Neural cell (in vitro differentiated cells): Measurements from ENCODE around the gene BTAF1. TPM values are rescaled to one million over a fixed set of nuclear protein-coding genes. Genes with fewer than 3 reads are reported as not detected.

Experiments used
- H2AFZ ChIP-seq: fragments of 200-600, 300-800 bp; sonication (generic), shearing (Covaris generic); 2 replicates; pipeline ENCODE4 v1.6.0; 2014; ENCODE audit warnings: low read depth, mild to moderate bottlenecking, antibody characterized with exemption, low read length, moderate library complexity
- H3F3A ChIP-seq: fragments of 200-600 bp; shearing (Covaris generic); 2 replicates; pipeline ENCODE4 v1.6.1; 2016; ENCODE audit warnings: mild to moderate bottlenecking, moderate library complexity, mixed read lengths, antibody characterized with exemption, low read length; ENCODE audit not compliant: insufficient read depth, poor library complexity, severe bottlenecking
- H3K27ac ChIP-seq: fragments of 200-600, 300-800 bp; sonication (generic), shearing (Covaris generic); 2 replicates; pipeline ENCODE4 v1.5.1; 2014; ENCODE audit warnings: mild to moderate bottlenecking, low read length, moderate library complexity
- H3K27me3 ChIP-seq: fragments of 300-800, 200-600 bp; sonication (generic), shearing (Covaris generic); 2 replicates; pipeline ENCODE4 v1.6.0; 2014; ENCODE audit warnings: mild to moderate bottlenecking, low read depth, low read length, moderate library complexity; ENCODE audit not compliant: insufficient read depth
- H3K36me3 ChIP-seq: fragments of 300-800, 200-600 bp; sonication (generic), shearing (Covaris generic); 2 replicates; pipeline ENCODE4 v1.5.1; 2014; ENCODE audit warnings: mild to moderate bottlenecking, antibody characterized with exemption, low read length, moderate library complexity; ENCODE audit not compliant: insufficient read depth
- H3K4me2 ChIP-seq: fragments of 300-800, 200-600 bp; sonication (generic), shearing (Covaris generic); 2 replicates; pipeline ENCODE4 v1.6.0; 2014; ENCODE audit warnings: mild to moderate bottlenecking, low read length
- H3K4me3 ChIP-seq: fragments of 300-800, 200-600 bp; sonication (generic), shearing (Covaris generic); 2 replicates; pipeline ENCODE4 v1.5.1; 2014; ENCODE audit warnings: mild to moderate bottlenecking, low read length, moderate library complexity
- H3K79me2 ChIP-seq: fragments of 200-600 bp; shearing (Covaris generic); replicated peaks from 2 replicates; pipeline ENCODE4 v1.6.0; 2014; ENCODE audit warnings: mild to moderate bottlenecking, low read length, moderate library complexity; ENCODE audit not compliant: insufficient read depth
- H3K9ac ChIP-seq: fragments of 300-800, 200-600 bp; sonication (generic), shearing (Covaris generic); 2 replicates; pipeline ENCODE4 v1.6.1; 2016; ENCODE audit warnings: mild to moderate bottlenecking, low read length, mixed read lengths
- H3K9me2 ChIP-seq: fragments of 200-600 bp; shearing (Covaris generic); 2 replicates; pipeline ENCODE4 v1.6.1; 2016; ENCODE audit warnings: mild to moderate bottlenecking, low read length, mixed read lengths; ENCODE audit not compliant: insufficient read depth
- H3K9me3 ChIP-seq: fragments of 200-600, 300-800 bp; sonication (generic), shearing (Covaris generic); 2 replicates; pipeline ENCODE4 v1.6.1; 2016; ENCODE audit warnings: mild to moderate bottlenecking, mixed run types, low read length, moderate library complexity, mixed read lengths
- H4K20me1 ChIP-seq: fragments of 200-600 bp; shearing (Covaris generic); 2 replicates; pipeline ENCODE4 v1.6.1; 2016; ENCODE audit warnings: mild to moderate bottlenecking, mixed run types; ENCODE audit not compliant: insufficient read depth
- CTCF ChIP-seq: fragments of 450-650 bp; IDR thresholded peaks from 2 replicates; pipeline ENCODE4 v1.5.1; 2014; ENCODE audit warnings: antibody characterized with exemption, mild to moderate bottlenecking, moderate library complexity; ENCODE audit not compliant: poor library complexity, severe bottlenecking
- EP300 ChIP-seq: fragments of 450-650 bp; conservative IDR thresholded peaks from 2 replicates; pipeline ENCODE4 v1.6.1; 2014; ENCODE audit warnings: antibody characterized with exemption, mild to moderate bottlenecking, moderate library complexity; ENCODE audit not compliant: poor library complexity, severe bottlenecking
- EZH2 ChIP-seq: fragments of 200-600, 300-800 bp; shearing (Covaris generic), sonication (generic); IDR thresholded peaks from 2 replicates; pipeline ENCODE4 v1.6.1; 2014; ENCODE audit warnings: antibody characterized with exemption, low read length, borderline replicate concordance, mild to moderate bottlenecking; ENCODE audit not compliant: insufficient read depth, poor library complexity, severe bottlenecking
- MXI1 ChIP-seq: fragments of 450-650 bp; conservative IDR thresholded peaks from 2 replicates; pipeline ENCODE4 v1.6.1; 2014; ENCODE audit warnings: antibody characterized with exemption, mild to moderate bottlenecking; ENCODE audit not compliant: poor library complexity, severe bottlenecking
- POLR2AphosphoS5 ChIP-seq: IDR thresholded peaks from 2 replicates; pipeline ENCODE4 v1.6.1; 2012
- RAD21 ChIP-seq: fragments of 450-650 bp; conservative IDR thresholded peaks from 2 replicates; pipeline ENCODE4 v1.6.1; 2014; ENCODE audit warnings: antibody characterized with exemption, mild to moderate bottlenecking, moderate library complexity
- REST ChIP-seq: IDR thresholded peaks from 2 replicates; pipeline ENCODE4 v1.6.1; 2012; ENCODE audit warnings: borderline replicate concordance
- SMC3 ChIP-seq: fragments of 450-650 bp; conservative IDR thresholded peaks from 2 replicates; pipeline ENCODE4 v1.6.1; 2014; ENCODE audit warnings: antibody characterized with exemption, mild to moderate bottlenecking, moderate library complexity; ENCODE audit not compliant: poor library complexity
- TAF1 ChIP-seq: IDR thresholded peaks from 2 replicates; pipeline ENCODE4 v1.6.1; 2012; ENCODE audit warnings: low read depth
- polyA minus RNA-seq: library from RNA; depleted of rRNA, polyadenylated mRNA; stranded (reverse); fragments of >200 nt; gene quantifications from 2 replicates; pipeline ENCODE4 v1.2.3, GENCODE V29; 2014
- polyA plus RNA-seq: library from polyadenylated mRNA; depleted of rRNA; stranded (reverse); fragments of >200 nt; gene quantifications from 2 replicates; pipeline ENCODE4 v1.2.3, GENCODE V29; 2014

BTAF1 gene
- polyA plus RNA-seq (64.3 and 69.4 TPM in 2 replicates), polyA minus RNA-seq (99.3 and 102 TPM in 2 replicates)

DNA sequence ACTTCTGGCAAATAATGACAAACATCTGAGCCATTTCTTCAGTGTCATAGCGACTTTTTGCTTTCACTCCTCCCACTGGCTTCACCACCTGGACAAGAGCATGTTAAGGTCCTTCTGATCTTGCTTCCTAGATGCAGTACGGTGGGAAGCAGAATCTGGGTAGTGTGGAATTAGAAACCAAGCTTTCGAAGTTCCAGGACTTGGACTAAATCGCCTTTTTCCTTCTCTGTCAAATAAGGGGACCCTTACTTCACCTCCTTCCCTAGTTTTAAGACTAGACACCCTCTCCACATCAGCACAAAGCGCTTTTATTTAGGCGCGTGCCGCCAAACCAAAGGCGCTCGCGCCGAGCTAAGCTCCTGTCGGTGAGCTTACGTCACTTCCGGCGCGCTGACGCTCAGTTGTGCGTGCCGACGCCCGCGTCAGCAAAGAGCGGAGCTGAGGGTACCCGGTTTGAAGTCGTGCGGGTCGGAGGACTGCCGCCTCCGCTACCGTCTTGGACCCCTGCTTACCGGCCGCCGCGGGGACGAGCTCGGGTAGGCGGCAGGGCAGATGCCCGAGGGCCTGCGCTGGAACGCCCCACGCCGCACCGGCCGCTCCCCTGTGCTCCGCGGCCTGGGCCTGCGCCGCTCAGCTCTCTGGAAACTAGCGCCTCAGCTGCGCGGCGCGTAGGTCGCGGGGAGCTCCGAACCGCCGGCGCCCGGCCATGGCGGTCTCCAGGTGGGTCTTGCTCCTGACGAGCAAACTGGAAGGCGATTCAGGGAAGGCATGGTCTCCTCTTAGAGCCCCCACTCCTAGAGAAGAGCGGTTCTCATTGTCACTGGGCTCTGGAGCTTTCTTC, at the start of gene BTAF1:
TSS of gene BTAF1 (plus strand) at position 400 of the 841 bp plus-strand sequence. CDS start at position 707, 307 bp downstream.
- Histone ChIP-seq H4K20me1 (no peaks in the 10 kb centered on the region), H3K27ac (peak within 1 kb of the TSS; percentile 93), H3K27me3 (no peaks in the 10 kb centered on the region), H3K36me3 (no peaks in the 10 kb centered on the region), H3F3A (peaks cover 5% of the 10 kb centered on the region), H2AFZ (peak within 1 kb of the TSS; percentile 90), H3K79me2 (peaks cover 44% of the 10 kb centered on the region), H3K4me3 (peak within 1 kb of the TSS; percentile 90), H3K9ac (peak within 1 kb of the TSS; percentile 91), H3K9me2 (no peaks in the 10 kb centered on the region), H3K4me2 (peak within 1 kb of the TSS; percentile 98), H3K9me3 (no peaks in the 10 kb centered on the region)
- TF ChIP-seq RAD21 (no peak), SMC3 (no peak), TAF1 (peak; percentile 92), POLR2AphosphoS5 (peak; percentile 99), EP300 (peak; percentile 69), CTCF (no peak), REST (peak; percentile 78), MXI1 (peak; percentile 93), EZH2 (no peak)

GRCh38 chr10:91875156-91875555, 48.4 kb upstream of the BTAF1 start:
- H3K79me2 ChIP-seq: no peaks in the 10 kb centered on the region
- H4K20me1 ChIP-seq: no peaks in the 10 kb centered on the region
- no peak overlapping the region for H3K27ac ChIP-seq
- no peak overlapping the region for H3K9ac ChIP-seq
- no peak overlapping the region for H3K4me2 ChIP-seq
- TF ChIP-seq EP300: no peak
- TF ChIP-seq CTCF: no peak
- no peak for TF ChIP-seq RAD21
- no peak for TF ChIP-seq MXI1
- TF ChIP-seq REST: no peak
- TF ChIP-seq SMC3: no peak
- TF ChIP-seq EZH2: no peak
- TF ChIP-seq TAF1: no peak
- no peak for TF ChIP-seq POLR2AphosphoS5
- no peaks in the 10 kb centered on the region for H3K36me3 ChIP-seq
- no peak overlapping the region for H3K4me3 ChIP-seq
- no peak overlapping the region for H2AFZ ChIP-seq
- H3F3A ChIP-seq: no peaks in the 10 kb centered on the region
- no peaks in the 10 kb centered on the region for H3K9me3 ChIP-seq
- no peaks in the 10 kb centered on the region for H3K27me3 ChIP-seq
- H3K9me2 ChIP-seq: no peaks in the 10 kb centered on the region
